ENCODE data around the gene OR4F17.
"Not testable (repeated sequence)": the region's sequence is repeated elsewhere in the genome, so short reads cannot be mapped to it uniquely, and the experiment has no call there.

The OR4F17 gene

GRCh38 chr19:90678-91077, 16.2 kb upstream of the OR4F17 start:
- H3K4me1 ChIP-seq (ENCODE audit: control insufficient read depth, insufficient read depth, low read depth, low read length); H2BK5ac ChIP-seq (ENCODE audit: low read depth, low read length, poor library complexity, severe bottlenecking); H4K91ac ChIP-seq (ENCODE audit: low read length); H2BK12ac ChIP-seq (ENCODE audit: low read length in 2 of 2); H3K27me3 ChIP-seq (ENCODE audit: control insufficient read depth in 1 of 2, insufficient read depth in 1 of 2, low read length in 2 of 2); H3K79me1 ChIP-seq (replicated peaks; ENCODE audit: low read length, poor library complexity, severe bottlenecking); DNase-seq; H3K4me2 ChIP-seq (ENCODE audit: low read length, poor library complexity, severe bottlenecking); H4K8ac ChIP-seq (ENCODE audit: low read length); H3K18ac ChIP-seq (ENCODE audit: low read depth in 1 of 2, low read length in 2 of 2); H3K36me3 ChIP-seq (ENCODE audit: control insufficient read depth in 1 of 2, insufficient read depth in 2 of 2, low read depth in 1 of 2, low read length in 2 of 2); H3K4me3 ChIP-seq (ENCODE audit: insufficient read depth in 1 of 2, low read depth in 1 of 2, low read length in 2 of 2); H3K23ac ChIP-seq (ENCODE audit: low read length in 2 of 2); H3K4ac ChIP-seq (ENCODE audit: low read depth in 1 of 2, low read length in 2 of 2); H3K14ac ChIP-seq (ENCODE audit: low read length in 2 of 2); H3K9ac ChIP-seq (ENCODE audit: low read length); H3K27ac ChIP-seq (ENCODE audit: low read length, poor library complexity, severe bottlenecking); H2BK15ac ChIP-seq (ENCODE audit: low read depth, poor library complexity, severe bottlenecking); H2BK120ac ChIP-seq (ENCODE audit: low read depth, low read length); H2AK5ac ChIP-seq (ENCODE audit: low read length, severe bottlenecking); H2AFZ ChIP-seq (ENCODE audit: low read depth, low read length); H3K9me3 ChIP-seq (ENCODE audit: control insufficient read depth, low read length): not testable (repeated sequence)
- WGBS = no CpG with 5 or more reads among the region's 4 CpGs

GRCh38 chr19:94794-95193, 12.1 kb upstream of the OR4F17 start:
- not testable (repeated sequence) for H2BK120ac ChIP-seq (ENCODE audit: low read depth, low read length); H3K9ac ChIP-seq (ENCODE audit: low read length); H2AFZ ChIP-seq (ENCODE audit: low read depth, low read length); DNase-seq; H3K79me1 ChIP-seq (replicated peaks; ENCODE audit: low read length, poor library complexity, severe bottlenecking); H4K91ac ChIP-seq (ENCODE audit: low read length); H4K8ac ChIP-seq (ENCODE audit: low read length); H2BK5ac ChIP-seq (ENCODE audit: low read depth, low read length, poor library complexity, severe bottlenecking); H3K4ac ChIP-seq (ENCODE audit: low read depth in 1 of 2, low read length in 2 of 2); H2BK12ac ChIP-seq (ENCODE audit: low read length in 2 of 2); H3K14ac ChIP-seq (ENCODE audit: low read length in 2 of 2); H3K4me2 ChIP-seq (ENCODE audit: low read length, poor library complexity, severe bottlenecking); H2BK15ac ChIP-seq (ENCODE audit: low read depth, poor library complexity, severe bottlenecking); H3K4me1 ChIP-seq (ENCODE audit: control insufficient read depth, insufficient read depth, low read depth, low read length); H3K4me3 ChIP-seq (ENCODE audit: insufficient read depth in 1 of 2, low read depth in 1 of 2, low read length in 2 of 2); H3K27ac ChIP-seq (ENCODE audit: low read length, poor library complexity, severe bottlenecking); H3K9me3 ChIP-seq (ENCODE audit: control insufficient read depth, low read length); H2AK5ac ChIP-seq (ENCODE audit: low read length, severe bottlenecking); H3K27me3 ChIP-seq (ENCODE audit: control insufficient read depth in 1 of 2, insufficient read depth in 1 of 2, low read length in 2 of 2); H3K23ac ChIP-seq (ENCODE audit: low read length in 2 of 2); H3K18ac ChIP-seq (ENCODE audit: low read depth in 1 of 2, low read length in 2 of 2); H3K36me3 ChIP-seq (ENCODE audit: control insufficient read depth in 1 of 2, insufficient read depth in 2 of 2, low read depth in 1 of 2, low read length in 2 of 2)
- WGBS = no CpG with 5 or more reads among the region's 1 CpG

GRCh38 chr19:97647-98046, 9.3 kb upstream of the OR4F17 start:
- H3K4me2 ChIP-seq (ENCODE audit: low read length, poor library complexity, severe bottlenecking); H3K4me3 ChIP-seq (ENCODE audit: insufficient read depth in 1 of 2, low read depth in 1 of 2, low read length in 2 of 2); H3K9me3 ChIP-seq (ENCODE audit: control insufficient read depth, low read length); H3K14ac ChIP-seq (ENCODE audit: low read length in 2 of 2); H3K79me1 ChIP-seq (replicated peaks; ENCODE audit: low read length, poor library complexity, severe bottlenecking); H2BK12ac ChIP-seq (ENCODE audit: low read length in 2 of 2); H3K23ac ChIP-seq (ENCODE audit: low read length in 2 of 2); H2BK120ac ChIP-seq (ENCODE audit: low read depth, low read length); H3K27me3 ChIP-seq (ENCODE audit: control insufficient read depth in 1 of 2, insufficient read depth in 1 of 2, low read length in 2 of 2); H2BK15ac ChIP-seq (ENCODE audit: low read depth, poor library complexity, severe bottlenecking); H2AK5ac ChIP-seq (ENCODE audit: low read length, severe bottlenecking); H4K91ac ChIP-seq (ENCODE audit: low read length); H2AFZ ChIP-seq (ENCODE audit: low read depth, low read length); H3K18ac ChIP-seq (ENCODE audit: low read depth in 1 of 2, low read length in 2 of 2); DNase-seq; H3K9ac ChIP-seq (ENCODE audit: low read length); H3K36me3 ChIP-seq (ENCODE audit: control insufficient read depth in 1 of 2, insufficient read depth in 2 of 2, low read depth in 1 of 2, low read length in 2 of 2); H3K4ac ChIP-seq (ENCODE audit: low read depth in 1 of 2, low read length in 2 of 2); H3K4me1 ChIP-seq (ENCODE audit: control insufficient read depth, insufficient read depth, low read depth, low read length); H2BK5ac ChIP-seq (ENCODE audit: low read depth, low read length, poor library complexity, severe bottlenecking); H4K8ac ChIP-seq (ENCODE audit: low read length); H3K27ac ChIP-seq (ENCODE audit: low read length, poor library complexity, severe bottlenecking): not testable (repeated sequence)
- no CpG with 5 or more reads among the region's 3 CpGs for WGBS

- H3K18ac ChIP-seq (ENCODE audit: low read depth in 1 of 2, low read length in 2 of 2); H2AFZ ChIP-seq (ENCODE audit: low read depth, low read length); H3K14ac ChIP-seq (ENCODE audit: low read length in 2 of 2); H2BK15ac ChIP-seq (ENCODE audit: low read depth, poor library complexity, severe bottlenecking); H2AK5ac ChIP-seq (ENCODE audit: low read length, severe bottlenecking); H2BK12ac ChIP-seq (ENCODE audit: low read length in 2 of 2); DNase-seq; H2BK5ac ChIP-seq (ENCODE audit: low read depth, low read length, poor library complexity, severe bottlenecking); H3K27me3 ChIP-seq (ENCODE audit: control insufficient read depth in 1 of 2, insufficient read depth in 1 of 2, low read length in 2 of 2); H3K9ac ChIP-seq (ENCODE audit: low read length); H3K36me3 ChIP-seq (ENCODE audit: control insufficient read depth in 1 of 2, insufficient read depth in 2 of 2, low read depth in 1 of 2, low read length in 2 of 2); H3K4ac ChIP-seq (ENCODE audit: low read depth in 1 of 2, low read length in 2 of 2); H3K4me3 ChIP-seq (ENCODE audit: insufficient read depth in 1 of 2, low read depth in 1 of 2, low read length in 2 of 2); H3K4me1 ChIP-seq (ENCODE audit: control insufficient read depth, insufficient read depth, low read depth, low read length); H3K4me2 ChIP-seq (ENCODE audit: low read length, poor library complexity, severe bottlenecking); H3K79me1 ChIP-seq (replicated peaks; ENCODE audit: low read length, poor library complexity, severe bottlenecking); H3K23ac ChIP-seq (ENCODE audit: low read length in 2 of 2); H2BK120ac ChIP-seq (ENCODE audit: low read depth, low read length); H4K8ac ChIP-seq (ENCODE audit: low read length); H3K9me3 ChIP-seq (ENCODE audit: control insufficient read depth, low read length); H4K91ac ChIP-seq (ENCODE audit: low read length); H3K27ac ChIP-seq (ENCODE audit: low read length, poor library complexity, severe bottlenecking): not testable (repeated sequence)
- WGBS = no CpG with 5 or more reads among the region's 5 CpGs
These were observed 13.7 kb downstream of the OR4F17 start for GRCh38 chr19:120443-121140.
